ENCODE measurements around the gene NAV2.

GRCh38 chr11:19992162-19992561 is 279.5 kb downstream of the NAV2 start:
- no peak for TF ChIP-seq CTCF (IDR thresholded peaks at IDR 0.05)
- no peak for TF ChIP-seq EZH2phosphoT487 (IDR thresholded peaks at IDR 0.05)

All from neural progenitor cell (in vitro differentiated cells).